ENCODE results near the gene HMOX1. TPM values are rescaled to one million over a fixed set of nuclear protein-coding genes. Genes with fewer than 3 reads are reported as not detected.

The HMOX1 gene
- total RNA-seq, 3 donors from 2014 or later: 11.5 to 38.6 (median 21.3) TPM

DNA sequence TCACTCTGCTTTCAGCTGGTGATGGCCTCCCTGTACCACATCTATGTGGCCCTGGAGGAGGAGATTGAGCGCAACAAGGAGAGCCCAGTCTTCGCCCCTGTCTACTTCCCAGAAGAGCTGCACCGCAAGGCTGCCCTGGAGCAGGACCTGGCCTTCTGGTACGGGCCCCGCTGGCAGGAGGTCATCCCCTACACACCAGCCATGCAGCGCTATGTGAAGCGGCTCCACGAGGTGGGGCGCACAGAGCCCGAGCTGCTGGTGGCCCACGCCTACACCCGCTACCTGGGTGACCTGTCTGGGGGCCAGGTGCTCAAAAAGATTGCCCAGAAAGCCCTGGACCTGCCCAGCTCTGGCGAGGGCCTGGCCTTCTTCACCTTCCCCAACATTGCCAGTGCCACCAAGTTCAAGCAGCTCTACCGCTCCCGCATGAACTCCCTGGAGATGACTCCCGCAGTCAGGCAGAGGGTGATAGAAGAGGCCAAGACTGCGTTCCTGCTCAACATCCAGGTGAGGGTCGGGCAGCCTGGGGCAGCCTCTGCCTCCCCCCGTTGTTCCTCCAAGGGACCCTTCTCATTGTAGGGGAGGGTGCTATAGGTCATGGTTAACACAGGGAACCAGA is 5.9 kb downstream of the HMOX1 start:
- Histone ChIP-seq H3K4me3 (no peak overlapping the region), H3K36me3 (no peaks in the 10 kb centered on the region), H3K27me3 (no peaks in the 10 kb centered on the region), H3K4me1 (no peaks in the 10 kb centered on the region), H3K9me3 (no peaks in the 10 kb centered on the region), H3K27ac (no peak overlapping the region)
- intact Hi-C loops (cut with DNase I; ENCODE audit: low total_unique reads): no loop called here
- no peak for DNase-seq (ENCODE audit: low spot score in 2 of 2)
- TF ChIP-seq, protein P1, sequence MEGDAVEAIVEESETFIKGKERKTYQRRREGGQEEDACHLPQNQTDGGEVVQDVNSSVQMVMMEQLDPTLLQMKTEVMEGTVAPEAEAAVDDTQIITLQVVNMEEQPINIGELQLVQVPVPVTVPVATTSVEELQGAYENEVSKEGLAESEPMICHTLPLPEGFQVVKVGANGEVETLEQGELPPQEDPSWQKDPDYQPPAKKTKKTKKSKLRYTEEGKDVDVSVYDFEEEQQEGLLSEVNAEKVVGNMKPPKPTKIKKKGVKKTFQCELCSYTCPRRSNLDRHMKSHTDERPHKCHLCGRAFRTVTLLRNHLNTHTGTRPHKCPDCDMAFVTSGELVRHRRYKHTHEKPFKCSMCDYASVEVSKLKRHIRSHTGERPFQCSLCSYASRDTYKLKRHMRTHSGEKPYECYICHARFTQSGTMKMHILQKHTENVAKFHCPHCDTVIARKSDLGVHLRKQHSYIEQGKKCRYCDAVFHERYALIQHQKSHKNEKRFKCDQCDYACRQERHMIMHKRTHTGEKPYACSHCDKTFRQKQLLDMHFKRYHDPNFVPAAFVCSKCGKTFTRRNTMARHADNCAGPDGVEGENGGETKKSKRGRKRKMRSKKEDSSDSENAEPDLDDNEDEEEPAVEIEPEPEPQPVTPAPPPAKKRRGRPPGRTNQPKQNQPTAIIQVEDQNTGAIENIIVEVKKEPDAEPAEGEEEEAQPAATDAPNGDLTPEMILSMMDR (IDR thresholded peaks at IDR 0.05): no peak
- no peak for TF ChIP-seq POLR2AphosphoS5 (IDR thresholded peaks at IDR 0.05)
- no peak for TF ChIP-seq POLR2A (IDR thresholded peaks at IDR 0.05)

DNA sequence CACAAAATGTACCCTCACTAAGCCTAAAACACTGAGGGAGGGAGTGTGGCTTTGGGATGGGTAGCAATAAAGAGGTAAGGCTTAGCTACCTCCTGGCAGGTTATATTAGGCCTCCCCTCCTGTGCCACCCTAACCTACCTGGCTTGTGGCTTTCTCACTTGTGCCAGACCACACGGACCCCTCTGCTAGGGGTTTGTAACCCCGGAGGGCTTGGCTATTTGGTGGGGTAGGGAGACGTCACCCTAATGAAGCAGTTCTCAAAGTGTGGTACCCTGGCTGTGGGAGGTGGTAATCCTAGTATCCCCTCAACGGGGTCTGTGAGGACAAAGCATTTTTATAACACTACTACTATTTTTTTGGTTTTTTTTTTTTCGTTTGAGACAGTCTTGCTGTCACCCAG is 10.0 kb downstream of the HMOX1 start:
- no peaks in the 10 kb centered on the region for H3K9me3 ChIP-seq
- intact Hi-C loops (cut with DNase I; ENCODE audit: low total_unique reads): no loop called here
- H3K4me1 ChIP-seq: no peaks in the 10 kb centered on the region
- no peak for DNase-seq (ENCODE audit: low spot score in 2 of 2)
- no peak overlapping the region for H3K27ac ChIP-seq
- no peak overlapping the region for H3K4me3 ChIP-seq
- TF ChIP-seq, protein P1 (IDR thresholded peaks at IDR 0.05): no peak
- TF ChIP-seq POLR2A (IDR thresholded peaks at IDR 0.05) (no peak), POLR2AphosphoS5 (IDR thresholded peaks at IDR 0.05) (no peak)
- no peaks in the 10 kb centered on the region for H3K36me3 ChIP-seq
- H3K27me3 ChIP-seq: no peaks in the 10 kb centered on the region

DNA sequence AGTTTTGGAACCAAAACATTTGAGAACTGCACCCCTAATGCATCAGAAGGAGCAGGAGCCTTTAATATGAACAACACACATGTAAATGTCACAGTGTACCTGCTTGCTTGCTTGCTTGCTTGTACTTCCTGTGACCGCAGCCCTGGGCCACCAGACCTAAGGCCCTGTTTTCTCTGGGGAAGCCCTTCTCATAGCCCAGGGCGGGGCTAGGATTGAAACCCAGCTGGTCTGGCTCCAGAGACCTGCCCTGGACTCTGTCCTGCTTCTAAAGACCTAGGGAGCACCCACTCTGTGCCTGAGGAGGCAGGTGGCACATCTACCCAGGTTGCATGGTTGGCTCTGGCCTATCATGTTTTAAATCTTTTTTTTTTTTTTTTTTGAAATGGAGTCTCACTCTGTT is 11.5 kb downstream of the HMOX1 start:
- Histone ChIP-seq H3K27ac (no peak overlapping the region), H3K27me3 (no peaks in the 10 kb centered on the region), H3K9me3 (no peaks in the 10 kb centered on the region), H3K4me1 (no peaks in the 10 kb centered on the region), H3K4me3 (no peak overlapping the region), H3K36me3 (no peaks in the 10 kb centered on the region)
- TF ChIP-seq POLR2A (IDR thresholded peaks at IDR 0.05) (no peak), POLR2AphosphoS5 (IDR thresholded peaks at IDR 0.05) (no peak)
- TF ChIP-seq, protein P1 (IDR thresholded peaks at IDR 0.05): no peak
- intact Hi-C loops (cut with DNase I; ENCODE audit: low total_unique reads): no loop called here
- DNase-seq (ENCODE audit: low spot score in 2 of 2): no peak

DNA sequence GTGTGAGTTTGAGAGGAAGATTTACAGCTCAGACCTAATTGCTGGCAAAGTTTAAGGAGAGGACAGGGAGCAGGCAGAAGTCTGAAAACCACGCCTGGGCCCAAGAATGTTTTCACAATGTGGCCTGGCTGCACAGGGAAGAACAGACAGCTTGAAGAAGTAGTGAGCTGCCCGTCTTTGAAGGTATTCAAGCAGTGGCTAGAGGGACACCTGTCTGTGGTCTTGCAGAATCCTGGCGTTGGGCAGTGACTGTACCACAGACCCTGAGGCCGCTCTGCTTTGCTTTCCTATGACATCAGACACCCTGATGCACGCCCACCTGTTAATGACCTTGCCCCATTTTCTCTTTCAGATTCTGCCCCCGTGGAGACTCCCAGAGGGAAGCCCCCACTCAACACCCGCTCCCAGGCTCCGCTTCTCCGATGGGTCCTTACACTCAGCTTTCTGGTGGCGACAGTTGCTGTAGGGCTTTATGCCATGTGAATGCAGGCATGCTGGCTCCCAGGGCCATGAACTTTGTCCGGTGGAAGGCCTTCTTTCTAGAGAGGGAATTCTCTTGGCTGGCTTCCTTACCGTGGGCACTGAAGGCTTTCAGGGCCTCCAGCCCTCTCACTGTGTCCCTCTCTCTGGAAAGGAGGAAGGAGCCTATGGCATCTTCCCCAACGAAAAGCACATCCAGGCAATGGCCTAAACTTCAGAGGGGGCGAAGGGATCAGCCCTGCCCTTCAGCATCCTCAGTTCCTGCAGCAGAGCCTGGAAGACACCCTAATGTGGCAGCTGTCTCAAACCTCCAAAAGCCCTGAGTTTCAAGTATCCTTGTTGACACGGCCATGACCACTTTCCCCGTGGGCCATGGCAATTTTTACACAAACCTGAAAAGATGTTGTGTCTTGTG is 12.5 kb downstream of the HMOX1 start:
- intact Hi-C loops (cut with DNase I; ENCODE audit: low total_unique reads): no loop called here
- no peaks in the 10 kb centered on the region for H3K4me1 ChIP-seq
- no peak overlapping the region for H3K4me3 ChIP-seq
- no peak for DNase-seq (ENCODE audit: low spot score in 2 of 2)
- no peak overlapping the region for H3K27ac ChIP-seq
- no peaks in the 10 kb centered on the region for H3K36me3 ChIP-seq
- no peaks in the 10 kb centered on the region for H3K9me3 ChIP-seq
- no peaks in the 10 kb centered on the region for H3K27me3 ChIP-seq
- TF ChIP-seq POLR2A (IDR thresholded peaks at IDR 0.05): no peak
- TF ChIP-seq, protein P1 (IDR thresholded peaks at IDR 0.05): no peak
- no peak for TF ChIP-seq POLR2AphosphoS5 (IDR thresholded peaks at IDR 0.05)

DNA sequence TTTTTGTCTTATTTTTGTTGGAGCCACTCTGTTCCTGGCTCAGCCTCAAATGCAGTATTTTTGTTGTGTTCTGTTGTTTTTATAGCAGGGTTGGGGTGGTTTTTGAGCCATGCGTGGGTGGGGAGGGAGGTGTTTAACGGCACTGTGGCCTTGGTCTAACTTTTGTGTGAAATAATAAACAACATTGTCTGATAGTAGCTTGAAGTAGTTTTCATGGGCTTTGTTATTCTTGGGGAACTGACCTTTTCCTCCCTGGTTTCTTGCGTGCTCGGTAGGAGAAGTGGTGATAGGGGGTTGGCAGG is 13.1 kb downstream of the HMOX1 start:
- Histone ChIP-seq H3K27me3 (no peaks in the 10 kb centered on the region), H3K36me3 (no peaks in the 10 kb centered on the region), H3K9me3 (no peaks in the 10 kb centered on the region), H3K4me3 (no peak overlapping the region), H3K4me1 (no peaks in the 10 kb centered on the region), H3K27ac (no peak overlapping the region)
- intact Hi-C loops (cut with DNase I; ENCODE audit: low total_unique reads): no loop called here
- no peak for DNase-seq (ENCODE audit: low spot score in 2 of 2)
- TF ChIP-seq POLR2AphosphoS5 (IDR thresholded peaks at IDR 0.05): no peak

All from breast epithelium (tissue), 4 donors.